Naive thymus-derived CD4-positive, alpha-beta T cell (primary cell): ENCODE data around the gene SMCHD1. TPM values are rescaled to one million over a fixed set of nuclear protein-coding genes. Genes with fewer than 3 reads are reported as not detected.

ENCODE experiments used
- ATAC-seq: fragments of 150-1000 bp; cut with Tn5 transposase; 2 replicates; pipeline ENCODE4 v1.10.0; 2021; ENCODE audit warnings: mild to moderate bottlenecking, moderate library complexity
- CTCF ChIA-PET: fragments of 350-600 bp; sonication (Branson Sonifier 250); formaldehyde crosslinking; loops from one replicate; lab custom pipeline; 2021; ENCODE audit warnings: antibody characterized with exemption; lab: Charles Lee
- POLR2A ChIA-PET: fragments of 350-600 bp; sonication (Branson Sonifier 250); formaldehyde crosslinking; loops from one replicate; lab custom pipeline; 2021; ENCODE audit warnings: antibody characterized with exemption, inconsistent platforms; lab: Charles Lee
- DNase-seq, 9 donors: peaks; one replicate each; pipeline versions ENCODE4 v3.0.0 to v3.0.0-alpha.2; 2020 to 2022; ENCODE audit warnings: mixed read lengths in 1 of 9
- H3K27ac ChIP-seq: one replicate; pipeline ENCODE4 v1.7.0; 2013; ENCODE audit warnings: mild to moderate bottlenecking, low read depth, low read length, moderate library complexity
- H3K27me3 ChIP-seq, 2 donors: one replicate each; pipeline ENCODE4 v1.7.0; 2013; ENCODE audit warnings: low read length in 2 of 2, mild to moderate bottlenecking in 2 of 2, moderate library complexity in 2 of 2; ENCODE audit not compliant: control insufficient read depth in 2 of 2, insufficient read depth in 2 of 2
- H3K36me3 ChIP-seq, 3 experiments: 1 replicate in 2 of 3; 2 replicates in 1 of 3; pipeline ENCODE4 v1.7.0; 2013; ENCODE audit warnings: low read length in 3 of 3, mild to moderate bottlenecking in 3 of 3, moderate library complexity in 1 of 3; ENCODE audit not compliant: insufficient read depth in 3 of 3, control insufficient read depth in 2 of 3
- H3K4me1 ChIP-seq, 2 donors: one replicate each; pipeline ENCODE4 v1.7.0; 2013; ENCODE audit warnings: low read length in 2 of 2, mild to moderate bottlenecking in 2 of 2, moderate library complexity in 1 of 2; ENCODE audit not compliant: control insufficient read depth in 2 of 2, insufficient read depth in 2 of 2
- H3K4me3 ChIP-seq: 2 replicates; pipeline ENCODE4 v1.7.0; 2013; ENCODE audit warnings: mild to moderate bottlenecking, low read length
- H3K9me3 ChIP-seq, 3 experiments: 1 replicate in 2 of 3; 2 replicates in 1 of 3; pipeline ENCODE4 v1.7.0; 2013; ENCODE audit warnings: low read length in 3 of 3; ENCODE audit not compliant: control insufficient read depth in 2 of 3
- H3K27ac Mint-ChIP-seq, 9 donors: one replicate each; pipeline ENCODE4 v1.8.0; 2020 to 2022; ENCODE audit warnings: mixed read lengths in 9 of 9, mild to moderate bottlenecking in 8 of 9, moderate library complexity in 5 of 9, inconsistent platforms in 2 of 9
- H3K27me3 Mint-ChIP-seq, 5 donors: one replicate each; pipeline ENCODE4 v1.8.0; 2021 to 2022; ENCODE audit warnings: mixed read lengths in 5 of 5, mild to moderate bottlenecking in 1 of 5
- H3K36me3 Mint-ChIP-seq, 5 donors: one replicate each; pipeline ENCODE4 v1.8.0; 2020 to 2022; ENCODE audit warnings: mixed read lengths in 5 of 5, mild to moderate bottlenecking in 3 of 5, inconsistent platforms in 1 of 5
- H3K4me1 Mint-ChIP-seq, 7 donors: one replicate each; pipeline ENCODE4 v1.8.0; 2020 to 2022; ENCODE audit warnings: mixed read lengths in 7 of 7, mild to moderate bottlenecking in 3 of 7, inconsistent platforms in 1 of 7
- H3K4me3 Mint-ChIP-seq, 10 donors: one replicate each; pipeline ENCODE4 v1.8.0; 2020 to 2022; ENCODE audit warnings: mild to moderate bottlenecking in 10 of 10, mixed read lengths in 10 of 10, moderate library complexity in 6 of 10, inconsistent platforms in 2 of 10
- H3K9me3 Mint-ChIP-seq, 11 donors: one replicate each; pipeline ENCODE4 v1.8.0; 2020 to 2022; ENCODE audit warnings: mixed read lengths in 11 of 11, mild to moderate bottlenecking in 4 of 11, inconsistent platforms in 1 of 11, moderate library complexity in 1 of 11
- intact Hi-C, 2 donors: fragments of 100-400 bp; cut with micrococcal nuclease; formaldehyde crosslinking; loops; one replicate each; pipeline ENCODE4 v1.15.1; 2023
- polyA plus RNA-seq, 2 donors: library from polyadenylated mRNA; unstranded; fragments of 300-500 nt; fragmentation: Illumina TruSeq; gene quantifications; one replicate each; pipeline ENCODE4 v1.2.3, GENCODE V29; 2021
- total RNA-seq, 6 experiments: library from RNA in 5 of 6; stranded (reverse) in 5 of 6; gene quantifications; 1 replicate in 5 of 6; 2 replicates in 1 of 6; pipeline ENCODE4 v1.2.3 and lab custom pipeline; 2021 to 2026

SMCHD1 gene
- total and polyA plus RNA-seq, 7 experiments from 2014 or later: 41.4 to 305 (median 234) TPM

GRCh38 chr18:2617401-2617998, 38.0 kb upstream of the SMCHD1 start:
- Mint-ChIP-seq H3K27ac (no peak overlapping the region), H3K4me3 (no peak overlapping the region), H3K36me3 (peaks cover 4 to 36% (median 14%) of the 10 kb centered on the region in 5 donors), H3K27me3 (peaks cover 0 to 2% (median 0%) of the 10 kb centered on the region in 5 donors), H3K9me3 (peaks cover 0 to 8% (median 3%) of the 10 kb centered on the region in 11 donors), H3K4me1 (peaks cover 0 to 23% (median 11%) of the 10 kb centered on the region in 7 donors)
- no peaks in the 10 kb centered on the region for H3K4me1 ChIP-seq
- ATAC-seq: no peak
- intact Hi-C loops: no loop called here
- ChIA-PET POLR2A (no interaction called here), CTCF (no interaction called here)
- no peak overlapping the region for H3K27ac ChIP-seq
- no peaks in the 10 kb centered on the region for H3K27me3 ChIP-seq
- DNase-seq: no peak
- H3K9me3 ChIP-seq: peaks cover 0 to 8% (median 0%) of the 10 kb centered on the region in 3 experiments
- H3K36me3 ChIP-seq: no peaks in the 10 kb centered on the region
- H3K4me3 ChIP-seq: no peak overlapping the region

- ChIA-PET CTCF (no interaction called here), POLR2A (no interaction called here)
- intact Hi-C loops: no loop called here
- DNase-seq (no peak), ATAC-seq (no peak)
- no peaks in the 10 kb centered on the region for H3K4me1 ChIP-seq
- no peak overlapping the region for H3K27ac ChIP-seq
- peaks cover 4 to 34% (median 10%) of the 10 kb centered on the region in 5 donors for H3K36me3 Mint-ChIP-seq
- no peaks in the 10 kb centered on the region for H3K36me3 ChIP-seq
- peaks cover 0 to 8% (median 0%) of the 10 kb centered on the region in 3 experiments for H3K9me3 ChIP-seq
- H3K9me3 Mint-ChIP-seq: peaks cover 0 to 8% (median 3%) of the 10 kb centered on the region in 11 donors
- no peak overlapping the region for H3K27ac Mint-ChIP-seq
- peaks cover 0 to 18% (median 9%) of the 10 kb centered on the region in 7 donors for H3K4me1 Mint-ChIP-seq
- H3K27me3 ChIP-seq: no peaks in the 10 kb centered on the region
- H3K4me3 ChIP-seq: no peak overlapping the region
- H3K27me3 Mint-ChIP-seq: peaks cover 0 to 2% (median 0%) of the 10 kb centered on the region in 5 donors
- no peak overlapping the region for H3K4me3 Mint-ChIP-seq
Observed at GRCh38 chr18:2618009-2618408, 37.5 kb upstream of the SMCHD1 start.

- Histone ChIP-seq H3K36me3 (no peaks in the 10 kb centered on the region), H3K9me3 (no peaks in the 10 kb centered on the region), H3K27me3 (no peaks in the 10 kb centered on the region), H3K4me3 (no peak overlapping the region), H3K4me1 (peaks cover 0 to 3% of the 10 kb centered on the region in 2 donors), H3K27ac (no peak overlapping the region)
- Mint-ChIP-seq H3K4me3 (no peak overlapping the region), H3K9me3 (peaks cover 0 to 3% (median 0%) of the 10 kb centered on the region in 11 donors), H3K27ac (peak overlapping the region in 4 of 9 donors; percentile 41 to 69 (median 56)), H3K36me3 (peaks cover 0 to 12% (median 0%) of the 10 kb centered on the region in 5 donors), H3K27me3 (peaks cover 0 to 2% (median 0%) of the 10 kb centered on the region in 5 donors), H3K4me1 (peaks cover 3 to 26% (median 15%) of the 10 kb centered on the region in 7 donors)
- intact Hi-C loops: no loop called here
- DNase-seq (no peak), ATAC-seq (no peak)
- CTCF ChIA-PET: no interaction called here
- POLR2A ChIA-PET: interaction anchor here (1.2 to 5.7 kb wide), 4 partner anchors 12 to 30 kb away, joined by 3 to 41 read pairs (median 4); partner anchors contain the start of gene SMCHD1
Observed at GRCh38 chr18:2625217-2625616, 30.3 kb upstream of the SMCHD1 start.

- ATAC-seq (peak; percentile 83), DNase-seq (no peak)
- H3K27me3 ChIP-seq: no peaks in the 10 kb centered on the region
- ChIA-PET POLR2A (interaction anchor here (0.5 to 5.7 kb wide), 10 partner anchors 9 to 57 kb away, joined by 3 to 41 read pairs (median 3); partner anchors contain the start of genes METTL4, NDC80 and SMCHD1), CTCF (interaction anchor here (1.0 kb wide), 1 partner anchor 9 kb away, joined by 5 read pairs; no protein-coding TSS in a partner anchor)
- Mint-ChIP-seq H3K36me3 (peaks cover 4 to 25% (median 7%) of the 10 kb centered on the region in 5 donors), H3K4me1 (peaks cover 11 to 38% (median 26%) of the 10 kb centered on the region in 7 donors), H3K4me3 (peak overlapping the region in 1 of 10 donors; percentile 35), H3K27ac (peak overlapping the region in 3 of 9 donors; percentile 38 to 52 (median 47)), H3K9me3 (peaks cover 0 to 13% (median 7%) of the 10 kb centered on the region in 11 donors), H3K27me3 (no peaks in the 10 kb centered on the region)
- no peaks in the 10 kb centered on the region for H3K36me3 ChIP-seq
- no peaks in the 10 kb centered on the region for H3K9me3 ChIP-seq
- H3K4me3 ChIP-seq: no peak overlapping the region
- intact Hi-C loops: loop anchor here in 1 of 2 donors (1.0 kb wide), 1 partner anchor 8 kb away; no protein-coding TSS in a partner anchor
- peaks cover 0 to 5% of the 10 kb centered on the region in 2 donors for H3K4me1 ChIP-seq
- H3K27ac ChIP-seq: no peak overlapping the region
Observed at GRCh38 chr18:2627821-2628276, 27.7 kb upstream of the SMCHD1 start.

GRCh38 chr18:2629003-2629402, 26.5 kb upstream of the SMCHD1 start:
- Mint-ChIP-seq H3K9me3 (peaks cover 0 to 16% (median 9%) of the 10 kb centered on the region in 11 donors), H3K36me3 (peaks cover 4 to 30% (median 7%) of the 10 kb centered on the region in 5 donors), H3K27ac (peak overlapping the region in 2 of 9 donors; percentile 14 to 57), H3K4me3 (no peak overlapping the region), H3K27me3 (no peaks in the 10 kb centered on the region), H3K4me1 (peaks cover 13 to 50% (median 26%) of the 10 kb centered on the region in 7 donors)
- ATAC-seq (no peak), DNase-seq (no peak)
- ChIA-PET POLR2A (interaction anchor here (0.5 to 1.3 kb wide), 3 partner anchors 9 to 27 kb away, joined by 4 to 5 read pairs (median 4); partner anchors contain the start of gene SMCHD1), CTCF (no interaction called here)
- intact Hi-C loops: no loop called here
- peaks cover under 1 to 11% of the 10 kb centered on the region in 2 donors for H3K4me1 ChIP-seq
- no peaks in the 10 kb centered on the region for H3K27me3 ChIP-seq
- no peaks in the 10 kb centered on the region for H3K36me3 ChIP-seq
- no peaks in the 10 kb centered on the region for H3K9me3 ChIP-seq
- H3K27ac ChIP-seq: no peak overlapping the region
- no peak overlapping the region for H3K4me3 ChIP-seq

GRCh38 chr18:2635586-2635985, 19.9 kb upstream of the SMCHD1 start:
- no peaks in the 10 kb centered on the region for H3K36me3 ChIP-seq
- DNase-seq: no peak
- Mint-ChIP-seq H3K4me3 (peak overlapping the region in 9 of 10 donors; percentile 32 to 93 (median 66)), H3K9me3 (peaks cover 0 to 23% (median 10%) of the 10 kb centered on the region in 11 donors), H3K4me1 (peaks cover 0 to 98% (median 74%) of the 10 kb centered on the region in 7 donors), H3K27me3 (no peaks in the 10 kb centered on the region), H3K27ac (peak overlapping the region in 6 of 9 donors; percentile 98 to 100 (median 100)), H3K36me3 (peaks cover 5 to 40% (median 13%) of the 10 kb centered on the region in 5 donors)
- peak overlapping the region; percentile 83 for H3K27ac ChIP-seq
- intact Hi-C loops: loop anchor here in 1 of 2 donors (5.0 kb wide), 3 partner anchors 337 to 612 kb away; partner anchors contain the start of gene MYL12A
- peak overlapping the region; percentile 10 for H3K4me3 ChIP-seq
- peaks cover 59 to 68% of the 10 kb centered on the region in 2 donors for H3K4me1 ChIP-seq
- ATAC-seq: no peak
- no peaks in the 10 kb centered on the region for H3K9me3 ChIP-seq
- POLR2A ChIA-PET: interaction anchor here (0.9 to 13.4 kb wide), 17 partner anchors 10 to 426 kb away, joined by 3 to 424 read pairs (median 15); partner anchors contain the start of genes METTL4, NDC80 and SMCHD1
- CTCF ChIA-PET: interaction anchor here (0.6 to 2.8 kb wide), 8 partner anchors 11 to 46 kb away, joined by 4 to 22 read pairs (median 4); partner anchors contain the start of gene SMCHD1
- H3K27me3 ChIP-seq: no peaks in the 10 kb centered on the region
